GM21423 (cell line): ENCODE results near the gene CDH16.

Source experiments
- ATAC-seq: cut with Tn5 transposase; IDR thresholded peaks from one replicate; pipeline ENCODE4 v1.9.1; 2021; ENCODE audit warnings: mild to moderate bottlenecking, moderate library complexity; ENCODE audit not compliant: unreplicated experiment

CDH16 gene

GRCh38 chr16:66913081-66913480 is 5.6 kb downstream of the CDH16 start:
- ATAC-seq = no peak

- ATAC-seq = no peak
Observed at GRCh38 chr16:66911801-66912200, 6.9 kb downstream of the CDH16 start.

GRCh38 chr16:66911112-66911511 is 7.6 kb downstream of the CDH16 start:
- ATAC-seq = no peak

- no peak for ATAC-seq
Observed at GRCh38 chr16:66910175-66910940, 8.3 kb downstream of the CDH16 start.

DNA sequence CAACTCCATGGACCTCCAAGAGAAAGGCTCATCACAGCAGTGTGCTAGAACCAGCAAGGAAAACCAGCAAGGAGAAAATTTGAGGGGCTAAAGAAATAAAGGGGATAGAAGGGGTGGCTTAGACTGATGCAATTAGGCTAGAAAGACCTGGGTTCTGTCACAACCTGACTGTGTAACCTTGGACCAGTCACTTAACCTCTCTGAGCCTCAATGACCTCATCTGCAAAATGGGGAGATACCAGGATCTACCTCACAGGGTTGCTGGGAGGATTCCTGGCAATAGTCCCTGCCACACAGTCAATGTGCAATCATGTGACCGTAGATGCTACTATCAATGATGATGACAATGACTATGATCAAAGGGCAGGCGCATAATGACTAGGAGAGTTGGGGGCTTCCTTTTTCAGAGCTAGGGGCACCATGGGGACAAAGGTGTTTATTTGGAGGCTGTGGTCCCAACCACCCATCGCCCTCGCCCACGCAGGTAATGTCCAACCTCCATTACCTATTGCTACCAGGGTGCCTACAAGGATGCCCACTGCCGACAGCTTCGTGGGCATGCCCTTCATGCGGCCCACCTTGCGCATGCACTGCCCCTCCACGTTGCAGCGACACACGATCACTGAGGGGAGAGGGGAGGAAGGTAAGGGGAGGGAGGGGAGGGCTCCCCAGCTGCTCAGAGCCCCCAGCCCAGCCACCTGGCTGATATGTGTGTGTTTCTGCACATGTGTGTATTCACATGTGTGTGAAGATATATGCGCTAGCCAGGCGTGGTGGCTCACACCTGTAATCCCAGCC is 9.7 kb downstream of the CDH16 start:
- no peak for ATAC-seq

GRCh38 chr16:66908116-66908515 is 10.6 kb downstream of the CDH16 start:
- no peak for ATAC-seq

GRCh38 chr16:66906916-66907836 is 11.5 kb downstream of the CDH16 start:
- ATAC-seq = no peak

GRCh38 chr16:66905633-66906539 is 12.8 kb downstream of the CDH16 start:
- no peak for ATAC-seq

- no peak for ATAC-seq
Observed at GRCh38 chr16:66904846-66905632, 13.6 kb downstream of the CDH16 start.

DNA sequence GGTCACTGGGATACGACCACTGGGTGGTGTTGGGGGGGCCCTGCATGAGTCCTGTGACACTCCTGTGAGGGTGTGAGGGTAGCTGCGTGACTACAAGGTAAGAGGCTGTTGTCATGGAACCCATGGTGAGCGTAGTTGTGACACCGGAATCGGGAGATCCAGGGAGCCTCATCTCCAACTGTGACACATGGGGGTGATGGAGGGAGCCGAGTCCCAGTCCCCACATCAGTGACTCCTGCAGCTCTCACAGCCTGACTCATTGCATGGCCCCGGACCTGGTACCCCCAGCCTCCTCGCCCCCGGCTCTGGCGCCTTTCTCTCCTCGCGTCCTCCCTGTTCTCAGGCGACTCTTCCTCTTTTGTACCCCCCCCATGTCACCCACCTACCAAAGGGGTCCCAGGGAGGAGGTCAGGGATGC is 14.2 kb downstream of the CDH16 start:
- ATAC-seq = no peak

GRCh38 chr16:66903544-66904427 is 14.9 kb downstream of the CDH16 start:
- ATAC-seq = no peak

GRCh38 chr16:66902648-66903543 is 15.8 kb downstream of the CDH16 start:
- ATAC-seq = no peak

DNA sequence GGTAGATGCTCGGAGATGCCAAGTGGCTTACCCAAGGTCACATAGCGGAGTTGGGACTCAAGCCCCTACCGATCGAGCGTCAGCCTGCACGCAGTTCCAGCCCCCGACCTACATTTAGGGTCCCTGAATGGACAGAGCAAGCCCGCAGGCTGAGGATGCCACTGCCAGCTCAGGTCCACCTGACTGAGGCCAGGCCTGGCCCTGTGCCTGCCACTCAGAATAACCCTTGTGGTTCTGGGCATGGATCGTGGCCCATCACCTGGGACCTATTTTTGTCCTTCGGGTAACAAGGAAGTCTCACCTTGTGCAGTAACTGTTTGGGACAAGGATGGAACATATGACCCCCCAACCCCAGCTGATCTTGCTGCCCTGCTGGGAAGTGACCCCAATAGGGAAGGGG is 17.1 kb downstream of the CDH16 start:
- no peak for ATAC-seq

GRCh38 chr16:66900721-66901441 is 17.8 kb downstream of the CDH16 start:
- no peak for ATAC-seq

GRCh38 chr16:66899945-66900710 is 18.6 kb downstream of the CDH16 start:
- ATAC-seq = no peak
